Fibroblast of skin of left biceps (primary cell): Measurements from ENCODE around the gene TRNAU1AP.
"Not testable (repeated sequence)": the region's sequence is repeated elsewhere in the genome, so short reads cannot be mapped to it uniquely, and the experiment has no call there.

Experiments used
- DNase-seq, 2 experiments: peaks; one replicate each; pipeline ENCODE4 v3.0.0-alpha.2; 2013; ENCODE audit warnings: low read depth in 2 of 2

Gene TRNAU1AP

DNA sequence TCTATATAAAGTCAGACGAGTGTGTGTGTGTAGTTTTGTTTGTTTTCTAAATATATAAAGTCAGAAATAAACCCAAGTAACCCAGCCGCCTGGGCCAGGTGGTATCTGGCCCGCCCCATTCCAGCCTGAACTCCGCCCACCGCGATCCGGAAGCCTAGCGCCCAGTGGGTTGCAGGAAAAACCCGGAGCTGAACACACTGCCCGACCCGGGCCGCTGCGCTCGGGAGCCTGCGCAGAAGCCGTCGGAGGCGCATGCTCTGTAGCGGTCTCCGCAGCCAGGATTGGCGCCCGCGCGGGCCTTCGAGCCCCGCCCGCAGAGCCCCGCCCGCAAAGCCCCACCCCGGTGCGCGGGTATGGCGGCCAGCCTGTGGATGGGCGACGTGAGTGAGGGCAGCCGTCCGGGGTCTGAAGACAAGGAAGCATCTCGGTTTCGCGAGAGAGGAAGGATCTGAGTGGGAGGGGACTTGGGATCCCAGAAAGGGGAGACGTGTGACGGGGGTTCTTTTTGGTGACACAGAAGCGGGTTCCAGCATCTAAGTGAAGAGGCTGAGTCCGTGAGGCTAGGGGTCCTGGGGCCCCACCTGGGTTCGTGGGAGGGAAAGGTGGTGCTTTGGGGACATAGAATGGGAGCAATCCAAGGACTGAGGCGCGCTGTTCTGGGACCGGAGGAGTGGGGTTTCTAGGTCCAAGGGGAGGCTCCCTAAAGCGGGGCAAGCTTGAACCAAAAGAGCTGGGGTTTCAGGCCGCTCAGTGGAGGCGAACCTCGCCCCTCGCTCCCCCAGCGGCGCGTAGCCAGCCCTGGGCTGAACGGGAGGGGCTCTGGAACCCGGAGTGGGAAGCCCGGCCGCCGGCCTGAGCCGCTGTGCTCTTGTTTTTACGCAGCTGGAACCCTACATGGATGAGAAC is at the start of gene TRNAU1AP:
Gene TRNAU1AP, plus strand, starts transcription at position 328 of the 906 bp plus-strand sequence. Its CDS starts 26 bp downstream, at position 354.
- peak; percentile 84 to 87 for DNase-seq

DNA sequence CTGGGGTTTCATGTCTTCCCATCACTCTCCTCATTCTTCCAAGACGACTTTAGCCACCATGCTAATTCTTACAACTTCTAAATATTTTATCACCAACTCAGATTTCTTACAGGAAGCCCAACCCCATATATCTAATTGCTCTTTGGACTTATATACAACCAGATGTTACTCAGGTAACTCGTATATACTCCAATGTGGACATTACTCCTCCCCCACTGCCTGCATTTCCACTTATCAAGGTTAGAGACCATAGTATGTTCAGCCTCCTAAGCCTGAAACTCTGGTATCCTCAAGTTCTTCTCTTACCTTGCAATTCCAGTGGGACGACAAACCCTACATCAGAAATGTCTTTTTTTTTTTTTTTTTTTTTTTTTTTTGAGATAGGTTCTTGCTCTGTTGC is 49.8 kb upstream of the TRNAU1AP start:
- no peak for DNase-seq

DNA sequence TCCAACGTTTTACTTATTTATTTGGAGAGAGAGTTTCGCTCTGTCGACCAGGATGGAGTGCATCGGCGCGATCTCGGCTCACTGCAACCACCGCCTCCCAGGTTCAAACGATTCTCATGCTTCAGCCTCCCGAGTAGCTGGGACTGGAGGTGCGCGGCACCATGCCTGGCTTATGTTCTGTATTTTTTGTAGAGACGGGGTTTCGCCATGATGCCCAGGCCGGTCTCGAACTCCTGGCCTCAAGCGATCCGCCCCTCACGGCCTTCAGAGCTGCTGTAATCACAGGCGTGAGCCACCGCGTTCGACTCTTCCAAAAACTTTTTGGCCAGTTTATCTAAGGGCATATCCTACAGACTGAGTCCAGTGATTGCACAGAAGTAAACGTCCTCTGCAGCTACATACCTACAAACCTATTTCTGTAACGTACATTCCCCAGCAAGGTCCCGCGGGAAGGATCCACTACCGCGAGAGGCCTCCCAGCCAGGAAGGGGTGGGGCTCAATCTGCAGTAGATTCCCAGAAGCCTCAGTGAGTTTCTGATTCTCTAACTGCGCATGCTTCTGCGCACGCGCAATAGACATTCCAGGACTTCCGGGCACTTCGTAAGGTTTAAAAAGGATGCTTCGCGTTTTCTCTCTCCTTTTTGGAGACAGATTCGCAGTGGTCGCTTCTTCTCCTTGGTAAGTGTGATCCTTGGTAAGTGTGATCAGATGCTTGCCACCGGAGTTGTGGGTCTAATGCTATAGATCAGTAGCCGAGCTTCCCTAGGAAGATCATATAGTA is 47.3 kb upstream of the TRNAU1AP start, which contains the start of gene RCC1:
Gene RCC1, plus strand, starts transcription at position 638 of the 782 bp plus-strand sequence. CDS start 23,824 bp downstream, outside the sequence.
- DNase-seq, result peak; percentile 98

DNA sequence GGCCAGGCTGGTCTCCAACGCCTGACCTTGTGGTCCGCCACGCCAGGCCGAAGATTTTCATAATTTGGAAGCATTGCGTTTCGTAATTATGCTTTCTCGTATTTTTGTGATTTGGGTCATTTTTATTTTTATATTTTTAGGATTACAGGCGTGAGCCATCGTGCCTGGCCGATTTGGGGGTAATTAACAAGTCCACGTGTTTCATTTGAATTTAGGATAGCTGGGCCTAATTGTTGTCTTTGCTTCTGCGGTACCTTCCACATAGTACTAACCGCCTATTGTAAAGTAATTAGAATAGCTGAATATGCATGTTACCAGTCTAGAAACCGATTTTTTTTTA is 46.0 kb upstream of the TRNAU1AP start:
- no peak for DNase-seq

DNA sequence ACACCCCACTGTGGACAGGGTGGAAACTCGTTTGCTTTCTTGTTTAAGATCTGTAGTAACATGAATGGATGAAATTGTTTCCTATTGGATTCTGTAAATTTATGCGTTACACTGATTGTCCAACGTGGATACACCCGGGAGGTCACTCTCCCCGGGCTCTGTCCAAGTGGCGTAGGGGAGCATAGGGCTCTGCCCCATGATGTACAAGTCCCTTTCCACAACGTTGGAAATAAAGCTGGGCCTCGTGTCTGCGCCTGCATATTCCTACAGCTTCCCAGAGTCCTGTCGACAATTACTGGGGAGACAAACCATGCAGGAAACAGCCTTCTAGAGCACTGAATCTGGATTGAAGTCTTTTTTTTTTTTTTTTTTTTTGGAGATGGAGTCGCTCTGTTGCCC is 45.6 kb upstream of the TRNAU1AP start:
- no peak for DNase-seq

DNA sequence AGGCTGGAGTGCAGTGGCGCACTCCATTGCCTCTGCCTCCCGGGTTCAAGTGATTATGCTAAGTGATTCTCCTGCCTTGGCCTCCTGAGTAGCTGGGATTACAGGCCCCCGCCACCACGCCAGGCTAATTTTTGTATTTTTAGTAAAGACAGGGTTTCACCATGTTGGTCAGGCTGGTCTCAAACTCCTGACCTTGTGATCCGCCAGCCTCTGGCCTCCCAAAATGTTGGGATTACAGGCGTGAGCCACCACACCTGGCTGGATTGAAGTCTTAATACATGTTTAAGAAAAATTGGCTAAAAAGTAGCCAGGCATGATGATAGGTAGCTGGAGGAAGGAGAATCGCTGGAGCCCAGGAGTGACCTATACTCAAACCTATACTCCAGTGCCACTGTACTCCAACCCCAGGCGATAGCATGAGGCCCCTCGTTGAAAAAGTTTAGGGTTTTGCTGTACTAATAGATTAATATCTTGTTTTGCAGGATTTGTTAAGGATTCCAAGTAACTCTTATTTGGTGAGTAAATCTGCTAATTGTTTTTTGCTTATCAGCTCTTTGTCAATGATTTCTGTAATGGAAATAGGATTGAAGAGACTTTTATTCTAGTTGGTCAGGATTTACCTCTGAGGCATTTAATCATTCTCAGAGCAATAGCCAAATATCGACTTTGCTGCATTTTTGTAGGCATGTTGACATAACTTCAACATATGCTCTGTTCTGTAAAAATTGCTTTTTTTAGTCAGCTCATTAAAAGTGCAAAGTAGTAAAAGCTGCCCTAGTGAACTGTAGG is 45.0 kb upstream of the TRNAU1AP start:
- DNase-seq, result no peak

DNA sequence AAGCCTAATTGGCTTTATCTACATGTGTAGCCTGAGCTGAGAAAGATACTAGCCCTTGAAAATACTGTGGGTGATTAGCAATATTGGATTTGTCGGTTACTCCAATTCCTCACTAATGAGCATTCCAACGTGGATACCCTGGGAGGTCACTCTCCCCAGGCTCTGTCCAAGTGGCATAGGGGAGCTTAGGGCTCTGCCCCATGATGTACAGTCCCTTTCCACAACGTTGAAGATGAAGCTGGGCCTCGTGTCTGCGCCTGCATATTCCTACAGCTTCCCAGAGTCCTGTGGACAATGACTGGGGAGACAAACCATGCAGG is 44.5 kb upstream of the TRNAU1AP start:
- no peak for DNase-seq

DNA sequence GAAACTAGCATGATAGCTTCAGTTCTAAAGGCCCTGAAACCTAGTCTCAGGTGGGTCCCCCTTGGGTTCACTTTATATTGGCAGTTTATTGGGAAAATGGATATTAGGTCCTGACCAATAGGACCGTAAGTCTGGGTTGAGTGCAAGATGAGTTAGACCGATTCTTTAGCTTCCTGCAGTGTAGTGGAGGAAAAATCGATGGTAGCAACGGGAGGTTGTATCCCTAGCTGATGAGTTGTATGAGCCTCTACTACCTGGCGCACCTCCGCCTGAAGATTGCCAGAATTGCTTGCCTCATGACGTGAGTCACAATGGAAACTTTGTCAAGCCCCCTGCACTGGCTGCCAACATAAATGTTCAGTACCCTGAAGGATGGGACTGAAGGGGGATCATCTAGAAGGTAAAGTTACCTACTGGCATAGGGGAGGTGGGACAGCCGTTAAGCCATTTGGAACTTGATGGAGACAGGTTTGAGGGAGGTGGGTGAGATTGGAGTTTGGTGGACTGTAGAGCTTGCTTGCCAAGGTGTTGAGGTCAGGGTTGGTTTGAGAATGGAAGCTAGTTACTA is 43.1 kb upstream of the TRNAU1AP start:
- DNase-seq, result no peak

DNA sequence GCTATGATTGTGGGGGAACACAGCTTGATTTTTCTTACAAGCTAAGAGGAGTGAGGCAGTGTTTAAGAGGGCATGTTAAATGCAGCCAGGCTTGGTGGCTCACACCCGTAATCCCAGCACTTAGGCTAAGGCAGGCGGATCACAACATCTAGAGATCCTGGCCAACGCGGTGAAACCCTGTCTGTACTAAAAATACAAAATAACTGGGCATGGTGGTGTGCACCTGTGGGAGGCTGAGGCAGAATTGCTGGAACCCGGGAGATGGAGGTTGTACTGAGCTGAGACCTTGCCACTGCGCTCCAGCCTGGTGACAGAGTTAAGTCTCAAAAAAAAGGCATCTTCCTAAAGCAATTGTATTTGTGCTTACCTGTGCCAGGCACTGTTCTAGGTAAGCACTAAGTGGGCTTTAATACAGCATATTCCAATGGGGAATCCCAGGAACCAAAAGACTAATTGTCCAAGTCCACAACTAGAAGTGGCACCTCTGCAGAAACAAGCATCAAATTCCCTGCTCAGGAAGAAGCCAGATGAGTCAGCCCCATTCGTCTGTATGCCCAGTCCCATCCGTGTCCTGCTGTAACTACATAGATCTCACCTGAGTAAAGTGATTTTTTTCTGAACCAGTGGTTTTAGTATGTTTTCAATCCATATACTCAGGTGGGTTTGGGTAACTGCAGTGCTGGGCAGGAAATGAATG is 42.5 kb upstream of the TRNAU1AP start:
- DNase-seq, result no peak

DNA sequence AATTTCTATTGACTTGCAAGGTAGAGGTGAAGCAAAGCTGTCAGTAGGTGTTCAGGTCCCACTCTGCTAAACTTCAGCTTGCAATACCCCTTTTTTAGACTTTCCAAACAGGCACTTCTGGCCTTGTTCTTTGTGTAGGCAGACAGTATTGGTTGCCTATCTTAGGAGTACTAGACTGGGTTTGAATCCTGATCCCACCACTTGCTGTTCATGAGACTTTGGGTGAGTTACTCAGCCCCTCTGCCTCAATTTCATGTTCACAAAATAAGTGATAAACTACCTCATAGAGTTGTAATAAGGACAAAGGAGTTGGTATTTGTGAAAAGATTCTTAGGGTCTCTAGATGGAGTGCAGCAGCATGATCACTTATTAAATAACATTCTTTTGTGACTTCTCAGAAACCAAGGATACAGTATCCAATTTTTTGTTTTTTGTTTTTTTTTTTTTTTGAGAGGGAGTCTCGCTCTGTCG is 41.9 kb upstream of the TRNAU1AP start:
- no peak for DNase-seq

DNA sequence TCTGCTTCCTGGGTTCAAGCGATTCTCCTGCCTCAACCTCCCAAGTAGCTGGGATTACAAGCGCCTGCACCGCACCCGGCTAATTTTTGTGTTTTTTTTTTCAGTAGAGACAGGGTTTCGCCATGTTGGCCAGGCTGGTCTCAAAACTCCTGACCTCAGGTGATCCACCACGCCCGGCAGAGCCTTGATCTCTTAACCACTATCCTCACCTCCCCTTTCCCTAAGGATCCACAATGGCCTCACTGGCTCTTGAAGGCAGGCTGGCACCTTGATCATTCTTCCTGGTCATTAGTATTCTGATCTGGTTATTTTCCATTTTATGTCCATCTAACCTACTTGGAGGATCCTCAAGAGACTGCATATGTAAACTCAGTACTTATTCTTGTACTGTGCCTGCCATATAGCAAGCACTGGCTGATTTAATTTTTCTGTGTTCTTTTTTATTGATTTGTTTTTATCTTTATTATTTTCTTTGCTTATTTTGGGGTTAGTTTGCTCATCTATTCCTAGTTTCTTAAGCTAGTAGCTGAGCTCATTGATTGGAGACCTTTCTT is 40.8 kb upstream of the TRNAU1AP start:
- DNase-seq, result no peak

DNA sequence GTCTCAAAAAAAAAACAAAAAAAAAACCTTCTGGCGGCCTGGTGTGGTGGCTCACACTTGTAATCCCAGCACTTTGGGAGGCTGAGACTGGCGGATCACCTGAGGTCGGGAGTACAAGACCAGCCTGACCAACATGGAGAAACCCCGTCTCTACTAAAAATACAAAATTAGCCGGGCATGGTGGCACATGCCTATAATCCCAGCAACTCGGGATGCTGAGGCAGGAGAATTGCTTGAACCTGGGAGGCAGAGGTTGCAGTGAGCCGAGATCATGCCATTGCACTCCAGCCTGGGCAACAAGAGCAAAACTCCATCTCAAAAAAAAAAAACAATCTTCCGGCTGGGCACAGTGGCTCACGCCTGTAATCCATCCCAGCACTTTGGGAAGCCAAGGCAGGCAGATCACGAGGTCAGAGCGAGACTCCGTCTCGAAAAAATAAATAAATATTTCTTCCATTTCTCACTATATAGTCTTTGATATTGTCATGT is 38.4 kb upstream of the TRNAU1AP start:
- not testable (repeated sequence) for DNase-seq

DNA sequence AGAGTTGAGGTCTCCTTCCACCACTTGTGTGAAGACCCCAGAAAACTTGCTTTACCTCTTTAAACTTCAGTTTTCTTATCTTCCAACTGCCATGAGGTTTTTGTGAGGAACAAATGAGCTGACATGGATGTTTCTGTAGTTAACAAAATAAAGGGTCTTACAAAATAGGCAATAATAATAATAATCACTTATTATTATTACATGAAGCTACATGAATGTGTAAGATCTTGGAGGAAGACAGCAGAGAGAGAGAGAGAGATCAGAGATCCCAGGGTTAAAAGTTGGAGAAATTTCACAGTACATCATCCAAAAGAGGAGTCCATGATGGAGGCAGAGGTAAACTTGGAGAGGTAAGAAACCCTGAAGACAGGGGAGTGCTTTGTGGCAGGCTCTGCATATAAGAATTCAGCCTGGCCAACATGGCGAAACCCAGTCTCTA is 36.3 kb upstream of the TRNAU1AP start:
- no peak for DNase-seq

DNA sequence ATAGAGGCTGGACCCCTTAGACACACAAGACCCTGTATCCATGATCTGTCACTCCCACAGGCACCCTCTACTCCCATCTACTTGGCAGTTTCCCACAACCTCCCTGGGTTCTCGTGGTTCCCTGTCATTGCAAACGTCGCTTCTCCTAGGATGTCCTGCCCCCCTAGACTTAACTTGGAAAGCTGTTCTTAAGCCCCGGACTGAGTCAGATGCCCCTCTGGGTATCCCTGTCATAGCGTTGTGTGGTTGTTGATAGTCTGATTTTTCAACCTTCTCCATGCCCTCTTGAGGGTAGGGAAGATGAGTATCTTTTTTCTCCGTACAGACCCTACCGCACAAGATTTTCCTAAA is 35.3 kb upstream of the TRNAU1AP start:
- no peak for DNase-seq

DNA sequence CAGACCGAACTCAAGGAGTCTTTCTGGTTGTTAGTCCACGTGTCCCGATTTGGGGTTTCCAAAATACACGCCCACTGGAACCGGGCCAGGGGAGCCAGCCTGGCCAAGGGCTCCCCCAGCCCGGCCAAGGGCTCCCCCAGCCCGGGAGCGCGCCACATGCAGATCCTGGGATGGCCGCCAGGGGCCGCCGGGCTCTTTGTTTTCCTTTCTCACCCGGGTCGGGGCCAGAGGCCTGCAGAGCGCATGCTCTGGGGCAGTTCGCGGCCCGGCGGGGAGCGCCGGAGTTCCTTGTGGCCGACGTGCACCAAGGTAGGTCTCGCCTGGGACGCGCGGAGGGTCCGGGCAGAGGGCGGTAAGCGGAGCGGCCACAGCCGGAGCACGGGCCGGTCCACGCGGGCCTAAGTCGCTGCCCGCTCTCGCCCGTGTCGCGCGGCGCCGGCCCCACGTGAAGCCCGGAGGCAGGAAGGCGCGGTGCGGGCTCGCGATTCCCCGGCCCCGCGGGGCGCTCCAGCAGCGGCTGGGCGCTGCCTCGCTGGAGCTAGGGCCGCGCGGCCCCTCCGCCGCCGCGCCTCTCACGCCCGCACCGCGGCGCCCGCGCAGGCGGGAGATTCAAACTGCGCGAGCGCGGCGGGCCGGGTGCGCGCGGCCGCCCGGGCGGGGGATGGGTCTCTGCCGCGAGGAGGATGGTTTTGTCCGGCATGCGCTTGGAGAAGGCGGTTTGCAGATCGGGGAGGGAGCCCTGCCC is 34.7 kb upstream of the TRNAU1AP start:
- DNase-seq, result peak; percentile 66 to 67

DNA sequence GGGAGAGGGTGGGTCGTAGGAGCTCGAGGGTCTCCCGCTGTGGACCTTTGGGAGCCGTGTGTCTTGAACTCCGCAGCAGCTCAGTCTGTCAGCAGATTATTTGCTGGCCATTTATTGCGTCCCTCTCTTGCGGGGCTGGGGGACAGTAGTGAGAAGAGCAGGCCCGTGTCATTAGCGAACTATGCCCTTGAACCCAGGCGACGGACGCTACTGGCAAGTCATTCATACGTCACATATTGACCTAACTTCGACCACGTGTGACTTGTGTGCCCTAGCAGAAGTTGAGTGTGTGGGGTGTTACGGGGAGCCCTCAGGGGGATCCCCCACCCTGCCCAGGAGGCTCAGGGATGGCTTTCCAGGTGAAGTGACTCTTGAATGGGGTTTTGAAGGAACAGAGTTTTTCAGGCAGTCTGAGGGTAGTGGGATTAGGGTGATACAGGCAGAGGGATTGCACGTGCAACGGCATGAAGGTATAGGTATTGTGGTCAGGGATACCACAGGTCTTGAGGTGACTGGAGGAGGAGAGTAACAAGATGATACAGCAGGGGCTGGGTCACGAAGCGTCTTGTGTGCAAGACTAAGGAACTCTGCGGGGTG is 34.0 kb upstream of the TRNAU1AP start:
- DNase-seq, result no peak

DNA sequence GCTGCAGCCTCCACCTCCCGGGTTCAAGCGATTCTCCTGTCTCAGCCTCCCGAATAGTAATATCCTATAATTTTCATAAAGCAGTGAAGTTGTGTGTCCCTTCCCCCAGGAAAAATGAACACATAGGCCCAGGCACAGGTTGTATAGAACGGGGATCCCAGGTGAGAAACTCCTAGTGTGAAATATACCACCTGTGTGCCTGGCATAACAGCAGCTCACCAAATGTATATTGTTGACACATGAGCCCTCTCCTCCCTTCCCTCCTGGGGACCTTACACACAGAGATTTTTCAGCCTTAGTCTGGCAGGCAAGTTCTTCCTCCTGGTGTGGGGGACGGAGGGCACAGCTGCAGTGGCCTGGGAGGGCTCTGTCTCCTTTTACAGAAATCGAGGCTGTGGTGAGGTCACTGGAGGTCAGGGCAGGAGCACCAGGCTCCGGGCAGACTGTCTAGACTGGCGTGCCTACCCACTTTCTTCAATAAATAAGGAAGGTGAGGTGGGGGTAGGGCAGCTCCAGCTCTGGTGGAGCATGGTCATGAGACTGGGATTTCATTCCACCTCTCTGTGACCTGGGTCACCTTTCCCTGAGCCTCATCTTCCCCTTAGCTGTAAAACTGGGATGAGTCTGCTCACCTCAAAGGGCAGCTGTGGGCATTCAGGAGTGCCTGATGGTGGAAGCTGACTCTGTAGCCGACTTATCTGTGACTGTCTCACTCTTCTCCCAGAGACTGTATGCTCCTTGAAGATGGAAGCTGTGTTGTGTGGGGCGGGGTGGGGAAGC is 32.7 kb upstream of the TRNAU1AP start:
- DNase-seq, result no peak

DNA sequence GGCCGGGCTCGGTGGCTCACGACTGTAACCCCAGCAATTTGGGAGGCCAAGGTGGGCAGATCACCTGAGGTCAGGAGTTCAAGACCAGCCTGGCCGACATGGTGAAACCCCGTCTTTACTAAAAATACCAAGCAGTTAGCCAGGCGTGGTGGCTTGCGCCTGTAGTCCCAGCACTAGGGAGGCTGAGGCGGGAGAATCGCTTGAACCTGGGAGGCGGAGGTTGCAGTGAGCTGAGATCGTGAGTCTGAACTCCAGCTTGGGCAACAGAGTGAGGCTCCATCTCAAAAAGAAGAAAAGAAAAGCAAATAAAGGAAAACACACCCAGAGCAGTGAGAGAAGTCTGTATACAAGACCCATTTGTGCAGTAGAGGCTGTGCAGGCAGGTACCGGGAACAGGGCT is 32.1 kb upstream of the TRNAU1AP start:
- DNase-seq, result not testable (repeated sequence)
